GM08714 (cell line): ENCODE data around the gene MLLT6.

Source experiments
- H3K4me3 ChIP-seq: fragments of 200-500 bp; sonication (Bioruptor generic); 2 replicates; pipeline ENCODE4 v1.5.1; 2014; ENCODE audit warnings: mild to moderate bottlenecking, low read length, inconsistent platforms
- ZNF274 ChIP-seq: IDR thresholded peaks from 2 replicates; pipeline ENCODE4 v1.6.1; 2012; ENCODE audit warnings: mild to moderate bottlenecking, low read depth, low read length

The MLLT6 gene

GRCh38 chr17:38693700-38694329 lies 11.3 kb upstream of the MLLT6 start:
- TF ChIP-seq ZNF274, result no peak
- H3K4me3 ChIP-seq, result no peak overlapping the region

DNA sequence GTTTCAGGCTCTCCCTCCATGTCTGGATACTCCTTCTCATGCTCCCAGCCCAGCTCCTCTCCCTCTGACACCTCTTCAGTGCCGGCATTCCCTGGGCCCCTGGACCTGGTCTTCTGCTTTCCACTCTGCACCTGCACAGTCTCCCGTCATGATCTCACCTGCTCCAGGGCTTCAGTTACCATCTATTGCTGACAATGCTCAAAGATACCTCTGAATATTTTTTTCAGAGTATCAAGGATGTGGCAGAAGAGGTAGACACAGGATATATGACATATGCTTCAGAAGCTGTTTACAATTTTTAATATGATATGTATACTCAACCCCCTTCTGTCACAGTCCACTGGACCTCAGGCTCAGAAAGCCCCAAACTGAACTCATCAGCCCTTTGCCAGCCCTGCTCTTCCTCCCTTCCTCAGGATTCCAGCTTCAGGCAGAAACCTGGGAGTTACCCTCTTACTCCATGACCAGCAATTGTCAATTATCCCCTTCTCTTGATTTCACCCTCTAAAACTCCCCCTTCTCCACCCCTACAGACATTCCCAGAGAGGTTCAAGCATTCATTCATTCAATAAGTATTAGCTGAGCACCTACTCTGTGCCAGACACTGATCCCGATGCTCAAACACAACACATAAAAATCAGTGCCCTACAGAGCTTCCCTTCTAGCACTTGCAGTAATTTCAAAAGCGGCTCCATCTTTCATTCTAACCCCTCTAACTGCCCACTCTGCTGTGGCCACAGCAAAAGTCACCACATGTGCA lies 7.8 kb upstream of the MLLT6 start:
- no peak for TF ChIP-seq ZNF274

GRCh38 chr17:38698760-38699159 lies 6.3 kb upstream of the MLLT6 start:
- no peak overlapping the region for H3K4me3 ChIP-seq
- TF ChIP-seq ZNF274, result no peak

More for the DNA sequence above, 7.8 kb upstream of the MLLT6 start:
- H3K4me3 ChIP-seq, result no peak overlapping the region

GRCh38 chr17:38701504-38702165 lies 3.4 kb upstream of the MLLT6 start:
- peak overlapping the region; percentile 56; the same call in 1 of the 2 replicates for H3K4me3 ChIP-seq
- TF ChIP-seq ZNF274, result no peak

DNA sequence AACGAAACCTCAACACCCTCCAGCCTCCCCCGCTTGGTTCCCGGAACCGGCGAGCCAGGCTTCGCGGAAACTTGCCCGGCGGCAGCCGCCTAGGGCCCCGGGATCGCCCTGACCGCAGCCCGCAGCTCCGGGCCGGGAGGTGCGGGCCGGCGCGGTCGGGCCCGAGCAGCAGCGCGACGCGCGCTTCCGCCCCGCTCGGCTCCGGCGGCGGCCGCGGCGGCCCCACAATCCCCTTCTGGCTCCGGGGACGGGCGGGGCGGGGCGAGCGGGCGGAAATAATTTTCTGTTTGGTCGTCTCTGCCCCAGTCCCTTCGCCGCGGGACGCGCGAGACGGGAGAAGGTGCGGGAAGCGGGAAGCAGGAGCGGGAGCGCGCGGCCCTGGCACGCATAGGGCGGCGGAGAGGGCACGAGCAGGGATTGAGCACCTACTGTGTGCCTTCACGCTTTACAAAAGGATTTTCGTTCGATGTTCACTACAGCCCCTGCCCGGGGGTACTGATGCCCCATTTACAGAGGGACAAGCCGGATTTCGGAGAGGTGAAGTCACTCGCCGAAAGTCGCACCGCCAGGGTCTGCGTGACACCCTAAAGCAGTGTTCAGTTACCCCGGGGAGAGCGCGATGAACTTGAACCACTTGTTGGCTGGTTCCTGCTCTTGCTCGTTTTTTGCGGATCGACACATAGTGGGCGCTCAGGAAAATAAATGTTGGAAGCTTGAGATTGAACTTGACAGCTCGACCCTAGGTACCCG lies 2.7 kb upstream of the MLLT6 start:
- peak overlapping the region; percentile 57 for H3K4me3 ChIP-seq
- no peak for TF ChIP-seq ZNF274

GRCh38 chr17:38702916-38703741 lies 1.9 kb upstream of the MLLT6 start:
- TF ChIP-seq ZNF274, result no peak
- H3K4me3 ChIP-seq, result peak overlapping the region; percentile 57

- H3K4me3 ChIP-seq, result peak overlapping the region; percentile 57
- no peak for TF ChIP-seq ZNF274
Measured at GRCh38 chr17:38703742-38704605, 1.1 kb upstream of the MLLT6 start.

GRCh38 chr17:38705523-38705802 lies 390 bp downstream of the MLLT6 start:
- H3K4me3 ChIP-seq, result peak overlapping the region; percentile 94
- TF ChIP-seq ZNF274, result no peak

- TF ChIP-seq ZNF274, result no peak
- H3K4me3 ChIP-seq, result peak overlapping the region; percentile 94
Measured at GRCh38 chr17:38705803-38706504, 881 bp downstream of the MLLT6 start.

- no peak for TF ChIP-seq ZNF274
- H3K4me3 ChIP-seq, result peak overlapping the region; percentile 94
Measured at GRCh38 chr17:38706505-38707216, 1.6 kb downstream of the MLLT6 start.

GRCh38 chr17:38707678-38708351 lies 2.7 kb downstream of the MLLT6 start:
- TF ChIP-seq ZNF274, result no peak
- H3K4me3 ChIP-seq, result no peak overlapping the region
